ENCODE results near the gene CCDC92B. TPM values are rescaled to one million over a fixed set of nuclear protein-coding genes. Genes with fewer than 3 reads are reported as not detected.

The CCDC92B gene
- total and polyA plus RNA-seq, 9 of the 15 experiments (the other 6 are each of a cell fraction or from before 2014, with no cell fraction given), result not detected

DNA sequence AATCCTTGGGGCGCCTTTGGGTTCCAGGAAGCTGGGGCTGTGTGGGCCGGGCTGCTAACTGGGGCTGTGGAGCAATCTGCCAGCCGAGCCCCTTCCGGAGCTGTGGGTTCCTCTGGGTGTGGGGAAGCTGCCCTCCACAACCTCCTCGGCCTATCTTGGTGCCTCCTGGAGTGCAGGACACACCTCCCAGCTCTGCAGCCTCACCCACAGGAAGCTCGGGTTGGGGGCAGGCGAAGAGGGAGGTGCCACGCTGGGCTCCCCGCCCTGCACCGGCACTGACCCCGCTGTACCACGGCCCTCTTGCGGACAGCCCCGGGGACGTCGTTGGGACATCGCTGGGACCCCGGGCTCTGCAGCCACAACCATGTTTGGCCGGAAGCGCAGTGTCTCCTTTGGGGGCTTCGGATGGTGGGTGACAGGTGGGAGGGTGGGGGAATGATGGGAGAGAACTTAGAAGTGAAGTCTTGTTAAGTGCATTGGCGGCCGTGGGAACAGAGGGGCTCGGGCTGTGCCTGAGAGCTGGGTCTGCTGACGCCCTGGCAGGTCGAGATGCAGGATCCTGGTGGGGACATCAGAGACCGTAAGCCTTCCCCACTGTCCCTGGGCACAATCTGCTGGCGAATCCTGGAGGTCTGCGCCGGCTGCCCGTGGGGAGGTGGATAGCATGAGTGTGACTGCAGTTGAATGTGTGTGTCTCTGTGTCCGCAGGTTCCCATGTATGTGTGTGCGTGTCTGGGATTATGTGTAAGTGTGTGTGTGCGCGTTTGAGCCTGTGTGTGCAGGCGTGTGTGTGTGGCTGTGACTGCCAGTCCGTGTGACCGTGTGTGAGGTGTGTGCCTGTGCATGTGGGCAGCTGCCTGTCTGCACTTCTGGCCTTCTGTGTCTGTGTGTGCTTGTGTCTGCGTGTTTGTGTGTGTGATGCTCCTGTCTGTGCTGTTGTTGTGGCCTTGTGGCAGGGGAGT is 47.0 kb upstream of the CCDC92B start, which contains the start of gene RAP1GAP2 (continued):
- TF ChIP-seq, protein P1, sequence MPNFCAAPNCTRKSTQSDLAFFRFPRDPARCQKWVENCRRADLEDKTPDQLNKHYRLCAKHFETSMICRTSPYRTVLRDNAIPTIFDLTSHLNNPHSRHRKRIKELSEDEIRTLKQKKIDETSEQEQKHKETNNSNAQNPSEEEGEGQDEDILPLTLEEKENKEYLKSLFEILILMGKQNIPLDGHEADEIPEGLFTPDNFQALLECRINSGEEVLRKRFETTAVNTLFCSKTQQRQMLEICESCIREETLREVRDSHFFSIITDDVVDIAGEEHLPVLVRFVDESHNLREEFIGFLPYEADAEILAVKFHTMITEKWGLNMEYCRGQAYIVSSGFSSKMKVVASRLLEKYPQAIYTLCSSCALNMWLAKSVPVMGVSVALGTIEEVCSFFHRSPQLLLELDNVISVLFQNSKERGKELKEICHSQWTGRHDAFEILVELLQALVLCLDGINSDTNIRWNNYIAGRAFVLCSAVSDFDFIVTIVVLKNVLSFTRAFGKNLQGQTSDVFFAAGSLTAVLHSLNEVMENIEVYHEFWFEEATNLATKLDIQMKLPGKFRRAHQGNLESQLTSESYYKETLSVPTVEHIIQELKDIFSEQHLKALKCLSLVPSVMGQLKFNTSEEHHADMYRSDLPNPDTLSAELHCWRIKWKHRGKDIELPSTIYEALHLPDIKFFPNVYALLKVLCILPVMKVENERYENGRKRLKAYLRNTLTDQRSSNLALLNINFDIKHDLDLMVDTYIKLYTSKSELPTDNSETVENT (CRISPR knock-in tag; IDR thresholded peaks at IDR 0.05), result no peak
- no peak for TF ChIP-seq MAFG (tag; conservative IDR thresholded peaks at IDR 0.05)

DNA sequence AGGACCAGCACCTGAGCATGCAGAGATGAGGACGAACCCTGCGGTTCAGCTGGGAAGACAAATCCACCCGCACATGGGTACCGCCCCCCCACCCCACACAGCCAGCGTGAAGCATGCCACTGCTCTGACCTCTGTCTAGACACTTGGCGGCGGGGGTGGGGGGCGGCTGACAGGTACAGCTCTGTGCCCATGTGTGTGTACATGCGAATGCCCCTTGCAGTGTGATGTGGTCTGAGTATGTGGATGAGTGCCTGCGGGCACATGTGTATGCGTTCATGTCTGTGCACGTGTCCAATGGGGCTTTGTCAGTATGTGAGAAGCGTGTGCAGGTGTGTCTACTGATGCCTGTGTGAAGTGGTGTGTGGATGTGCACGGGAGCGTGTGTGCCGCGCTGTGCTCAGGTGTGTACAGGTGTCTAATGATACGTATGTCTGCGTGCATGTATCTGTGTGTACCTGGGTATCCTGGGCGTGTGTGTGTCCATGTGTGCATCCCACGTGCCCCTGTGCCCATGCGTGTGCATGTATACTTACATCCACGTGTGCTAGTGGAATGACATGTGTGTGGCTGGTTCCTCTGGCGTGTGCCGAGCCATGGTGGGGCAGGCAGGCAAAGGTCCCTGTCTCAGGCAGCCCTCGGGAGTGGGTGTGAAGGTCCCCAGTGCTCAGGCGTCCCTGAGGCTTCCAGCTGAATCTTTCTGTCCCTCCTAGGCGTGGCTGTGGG is 46.1 kb upstream of the CCDC92B start:
- 5% methylated on average over 20 of the region's 28 CpGs for WGBS (ENCODE audit: insufficient coverage, low coverage, missing lambda C conversion rate)
- in situ Hi-C loops (cut with MboI), result no loop called here
- ATAC-seq (no peak), DNase-seq (ENCODE audit: extremely low read depth in 1 of 4, low spot score in 3 of 4) (no peak), FAIRE-seq (no peak)
- Histone ChIP-seq H3K4me1 (replicated peaks in 1 of 2; ENCODE audit: control insufficient read depth in 2 of 2, insufficient read depth in 2 of 2, low read length in 2 of 2) (peaks cover 0 to 15% of the 10 kb centered on the region in 2 experiments; a peak in 1 of 5 replicates), H4K20me1 (replicated peaks; ENCODE audit: control insufficient read depth, insufficient read depth, low read length) (no peaks in the 10 kb centered on the region), H3K27ac (ENCODE audit: extremely low read depth, low read depth, low read length) (no peak overlapping the region), H3K79me2 (ENCODE audit: control insufficient read depth, insufficient read depth, low read length) (no peaks in the 10 kb centered on the region), H3K27me3 (ENCODE audit: control insufficient read depth in 2 of 2, insufficient read depth in 2 of 2, low read length in 2 of 2) (peaks cover 13 to 66% of the 10 kb centered on the region in 2 experiments; a peak in 4 of 5 replicates), H3K9me3 (replicated peaks; ENCODE audit: control insufficient read depth, insufficient read depth, low read depth, low read length) (no peaks in the 10 kb centered on the region), H3K9me1 (ENCODE audit: control insufficient read depth, insufficient read depth, low read length) (no peaks in the 10 kb centered on the region), H3K9ac (ENCODE audit: insufficient read depth in 1 of 2, low read depth in 2 of 2, low read length in 2 of 2) (no peak overlapping the region), H3K4me2 (ENCODE audit: insufficient read depth, low read length) (no peak overlapping the region), H3K36me3 (ENCODE audit: control insufficient read depth, insufficient read depth, low read length) (no peaks in the 10 kb centered on the region), H3K4me3 (no peak overlapping the region), H2AFZ (ENCODE audit: low read depth, low read length) (no peak overlapping the region)
- TF ChIP-seq, protein P2, sequence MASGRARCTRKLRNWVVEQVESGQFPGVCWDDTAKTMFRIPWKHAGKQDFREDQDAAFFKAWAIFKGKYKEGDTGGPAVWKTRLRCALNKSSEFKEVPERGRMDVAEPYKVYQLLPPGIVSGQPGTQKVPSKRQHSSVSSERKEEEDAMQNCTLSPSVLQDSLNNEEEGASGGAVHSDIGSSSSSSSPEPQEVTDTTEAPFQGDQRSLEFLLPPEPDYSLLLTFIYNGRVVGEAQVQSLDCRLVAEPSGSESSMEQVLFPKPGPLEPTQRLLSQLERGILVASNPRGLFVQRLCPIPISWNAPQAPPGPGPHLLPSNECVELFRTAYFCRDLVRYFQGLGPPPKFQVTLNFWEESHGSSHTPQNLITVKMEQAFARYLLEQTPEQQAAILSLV (tag; IDR thresholded peaks at IDR 0.05), result no peak
- TF ChIP-seq NCOA4 (IDR thresholded peaks at IDR 0.05; ENCODE audit: partially characterized antibody) (no peak), FOSL1 (tag; conservative IDR thresholded peaks at IDR 0.05) (no peak), ZSCAN32 (CRISPR knock-in tag; IDR thresholded peaks at IDR 0.05) (no peak), SREBF2 (CRISPR knock-in tag; IDR thresholded peaks at IDR 0.05) (no peak)
- no TSS peak for BruUV-seq (replicated peaks)
- POLR2A ChIA-PET, result interaction anchor here (0.6 to 0.7 kb wide), 2 partner anchors 9 to 86 kb away, joined by 3 to 4 read pairs; no protein-coding TSS in a partner anchor
- CTCF ChIA-PET (ENCODE audit: low intra/inter-chr PET ratio), result no interaction called here
- intact Hi-C loops (cut with micrococcal nuclease), result no loop called here
